Activated CD4-positive, CD25-positive, alpha-beta regulatory T cell treated with anti-CD3 and anti-CD28 coated beads, Interleukin-2, amount 50 U/mL, for 16 hours (primary cell): ENCODE results near the gene SLC9C2.

Source experiments
- DNase-seq: peaks from one replicate; pipeline ENCODE4 v3.0.0-alpha.2; 2020; ENCODE audit warnings: low read depth, low spot score

The SLC9C2 gene

GRCh38 chr1:173459885-173460284 lies 143.0 kb downstream of the SLC9C2 start:
- DNase-seq = no peak

DNA sequence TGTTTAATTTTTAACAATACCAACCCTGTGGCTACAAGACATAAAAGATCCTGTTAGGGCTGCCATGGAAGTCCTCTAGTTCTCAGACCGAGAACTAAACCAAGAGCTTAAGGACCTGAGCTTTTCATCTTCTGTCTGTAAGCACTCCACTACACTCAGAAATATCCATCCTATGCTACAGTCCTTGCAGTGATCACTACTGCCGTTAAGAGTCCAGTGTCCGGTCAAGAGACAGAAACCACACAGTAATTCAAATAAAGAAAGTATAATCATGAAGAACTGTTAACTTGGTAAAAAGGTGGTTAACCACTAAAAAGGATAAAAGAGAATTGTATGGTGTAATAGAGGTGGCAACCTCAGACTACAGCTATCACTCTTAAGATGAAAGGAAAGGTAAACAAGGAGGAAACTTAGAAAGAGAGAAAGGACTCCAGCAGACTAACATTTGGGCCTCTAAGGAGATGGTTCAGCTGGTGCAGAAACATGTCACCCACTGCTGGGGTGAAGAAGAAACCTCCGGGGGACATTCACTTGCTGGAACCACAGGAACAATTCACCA lies 147.8 kb downstream of the SLC9C2 start:
- no peak for DNase-seq

- no peak for DNase-seq
These were observed 148.9 kb downstream of the SLC9C2 start for GRCh38 chr1:173453982-173454381.

DNA sequence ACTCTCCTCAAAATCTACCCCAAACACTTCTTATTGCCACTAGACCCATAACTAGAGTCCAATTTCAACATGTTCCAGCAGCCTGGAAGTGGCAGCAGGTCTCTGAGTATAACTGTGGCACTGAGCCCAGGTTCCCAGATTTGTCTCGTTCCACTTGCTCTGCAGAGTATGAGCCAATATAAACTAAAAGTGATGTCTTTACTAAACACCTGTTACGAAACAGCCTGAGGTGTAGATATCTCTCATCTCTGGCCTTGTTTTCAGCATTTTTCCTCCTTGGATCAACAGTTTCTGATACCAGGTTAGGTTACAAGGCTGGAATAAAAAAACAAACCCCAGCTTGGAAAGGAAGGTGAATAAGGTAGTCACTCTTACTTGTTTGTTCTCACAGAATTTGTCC lies 150.9 kb downstream of the SLC9C2 start:
- DNase-seq = no peak
